WTC11 (cell line): ENCODE measurements around the gene LAMC2. TPM values are rescaled to one million over a fixed set of nuclear protein-coding genes. Genes with fewer than 3 reads are reported as not detected.

Experiments
- ATAC-seq: fragments of 200-7000 bp; cut with Tn5 transposase; 2 replicates; pipeline ENCODE4 v1.10.0; 2021; ENCODE audit warnings: mild to moderate bottlenecking, moderate library complexity
- CTCF ChIA-PET: fragments of 300-600 bp; sonication (Branson Sonifier 250); formaldehyde crosslinking; loops from one replicate; lab custom pipeline; 2021; ENCODE audit warnings: antibody characterized with exemption; lab: Charles Lee
- POLR2A ChIA-PET: fragments of 350-600 bp; sonication (Branson Sonifier 250); formaldehyde crosslinking; loops from one replicate; lab custom pipeline; 2021; ENCODE audit warnings: antibody characterized with exemption; lab: Charles Lee
- DNase-seq: peaks from one replicate; pipeline ENCODE4 v3.0.0; 2021; ENCODE audit warnings: low spot score
- H3K27ac Mint-ChIP-seq: 2 replicates; pipeline ENCODE4 v1.8.0; 2021; ENCODE audit warnings: mixed read lengths
- H3K27me3 Mint-ChIP-seq: 2 replicates; pipeline ENCODE4 v1.8.0; 2021; ENCODE audit warnings: low read depth, mild to moderate bottlenecking, moderate library complexity, mixed read lengths
- H3K36me3 Mint-ChIP-seq: 2 replicates; pipeline ENCODE4 v1.8.0; 2021; ENCODE audit warnings: mixed read lengths
- H3K4me1 Mint-ChIP-seq: 2 replicates; pipeline ENCODE4 v1.8.0; 2022; ENCODE audit warnings: mixed read lengths
- H3K4me3 Mint-ChIP-seq: 2 replicates; pipeline ENCODE4 v1.8.0; 2021; ENCODE audit warnings: mild to moderate bottlenecking, moderate library complexity, mixed read lengths
- H3K9me3 Mint-ChIP-seq: 2 replicates; pipeline ENCODE4 v1.8.0; 2021; ENCODE audit warnings: mixed read lengths
- AR ChIP-seq: fragments of 250-450 bp; sonication (Bioruptor Pico); IDR thresholded peaks from 2 replicates; pipeline ENCODE4 v1.9.0; 2021; ENCODE audit warnings: mild to moderate bottlenecking
- ATF1 ChIP-seq: sonication (generic); formaldehyde crosslinking; IDR thresholded peaks from 2 replicates; pipeline ENCODE4 v1.8.1; 2023; ENCODE audit warnings: mild to moderate bottlenecking, moderate library complexity, missing genetic modification reagents
- ELF4 ChIP-seq: sonication (generic); formaldehyde crosslinking; IDR thresholded peaks from 2 replicates; pipeline ENCODE4 v1.8.1; 2022; ENCODE audit warnings: low read depth, mild to moderate bottlenecking, moderate library complexity, missing genetic modification reagents
- ERG ChIP-seq: fragments of 250-450 bp; sonication (Bioruptor Pico); IDR thresholded peaks from 2 replicates; pipeline ENCODE4 v1.8.0; 2021; ENCODE audit warnings: mild to moderate bottlenecking
- FOXP4 ChIP-seq: sonication (generic); formaldehyde crosslinking; IDR thresholded peaks from 2 replicates; pipeline ENCODE4 v1.8.0; 2022; ENCODE audit warnings: mild to moderate bottlenecking, missing genetic modification reagents
- HMGA2 ChIP-seq: fragments of 250-450 bp; sonication (Bioruptor Pico); IDR thresholded peaks from 2 replicates; pipeline ENCODE4 v1.4.0; 2021; ENCODE audit warnings: mild to moderate bottlenecking, moderate library complexity
- NR1H2 ChIP-seq: sonication (generic); formaldehyde crosslinking; IDR thresholded peaks from 2 replicates; pipeline ENCODE4 v1.9.0; 2021; ENCODE audit warnings: mild to moderate bottlenecking, moderate library complexity, missing genetic modification reagents
- RELA ChIP-seq: sonication (generic); formaldehyde crosslinking; IDR thresholded peaks from 2 replicates; pipeline ENCODE4 v1.8.1; 2022; ENCODE audit warnings: missing genetic modification reagents, mild to moderate bottlenecking, borderline replicate concordance
- SOX15 ChIP-seq: fragments of 250-450 bp; sonication (Bioruptor Pico); IDR thresholded peaks from 2 replicates; pipeline ENCODE4 v1.9.0; 2021; ENCODE audit warnings: mild to moderate bottlenecking
- ZBTB21 ChIP-seq: sonication (generic); formaldehyde crosslinking; IDR thresholded peaks from 2 replicates; pipeline ENCODE4 v1.8.1; 2023; ENCODE audit warnings: mild to moderate bottlenecking, missing genetic modification reagents, borderline replicate concordance
- ZNF232 ChIP-seq: sonication (generic); formaldehyde crosslinking; IDR thresholded peaks from 2 replicates; pipeline ENCODE4 v1.8.0; 2022; ENCODE audit warnings: mild to moderate bottlenecking, missing genetic modification reagents
- ZNF532 ChIP-seq: fragments of 250-450 bp; sonication (Bioruptor Pico); IDR thresholded peaks from 2 replicates; pipeline ENCODE4 v1.9.0; 2021; ENCODE audit warnings: mild to moderate bottlenecking, borderline replicate concordance
- total RNA-seq: library from RNA; stranded (reverse); gene quantifications from 3 replicates; pipeline ENCODE4 v1.2.3, GENCODE V29; 2021
- TF ChIP-seq, protein P1 (sequence below): sonication (generic); formaldehyde crosslinking; IDR thresholded peaks from 2 replicates; pipeline ENCODE4 v1.8.1; 2022; ENCODE audit warnings: mild to moderate bottlenecking, moderate library complexity, missing genetic modification reagents
- TF ChIP-seq, protein P2 (sequence below): sonication (generic); formaldehyde crosslinking; IDR thresholded peaks from 2 replicates; pipeline ENCODE4 v1.8.1; 2023; ENCODE audit warnings: mild to moderate bottlenecking, missing genetic modification reagents, borderline replicate concordance
- TF ChIP-seq, protein P3 (sequence below): sonication (generic); formaldehyde crosslinking; IDR thresholded peaks from 2 replicates; pipeline ENCODE4 v1.8.0; 2023; ENCODE audit warnings: mild to moderate bottlenecking, missing genetic modification reagents
- TF ChIP-seq, protein P4 (sequence below): sonication (generic); formaldehyde crosslinking; conservative IDR thresholded peaks from 2 replicates; pipeline ENCODE4 v1.8.1; 2023; ENCODE audit warnings: mild to moderate bottlenecking, low read depth, missing genetic modification reagents, moderate library complexity

The LAMC2 gene
- total RNA-seq, 1 experiment from 2014 or later, result 7.9 TPM

- no peaks in the 10 kb centered on the region for H3K4me1 Mint-ChIP-seq
- no peak for ATAC-seq
- no peak overlapping the region for H3K27ac Mint-ChIP-seq
- no peaks in the 10 kb centered on the region for H3K27me3 Mint-ChIP-seq
- TF ChIP-seq, protein P1, sequence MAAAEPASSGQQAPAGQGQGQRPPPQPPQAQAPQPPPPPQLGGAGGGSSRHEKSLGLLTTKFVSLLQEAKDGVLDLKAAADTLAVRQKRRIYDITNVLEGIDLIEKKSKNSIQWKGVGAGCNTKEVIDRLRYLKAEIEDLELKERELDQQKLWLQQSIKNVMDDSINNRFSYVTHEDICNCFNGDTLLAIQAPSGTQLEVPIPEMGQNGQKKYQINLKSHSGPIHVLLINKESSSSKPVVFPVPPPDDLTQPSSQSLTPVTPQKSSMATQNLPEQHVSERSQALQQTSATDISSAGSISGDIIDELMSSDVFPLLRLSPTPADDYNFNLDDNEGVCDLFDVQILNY (CRISPR knock-in tag), result no peak
- TF ChIP-seq, protein P2, sequence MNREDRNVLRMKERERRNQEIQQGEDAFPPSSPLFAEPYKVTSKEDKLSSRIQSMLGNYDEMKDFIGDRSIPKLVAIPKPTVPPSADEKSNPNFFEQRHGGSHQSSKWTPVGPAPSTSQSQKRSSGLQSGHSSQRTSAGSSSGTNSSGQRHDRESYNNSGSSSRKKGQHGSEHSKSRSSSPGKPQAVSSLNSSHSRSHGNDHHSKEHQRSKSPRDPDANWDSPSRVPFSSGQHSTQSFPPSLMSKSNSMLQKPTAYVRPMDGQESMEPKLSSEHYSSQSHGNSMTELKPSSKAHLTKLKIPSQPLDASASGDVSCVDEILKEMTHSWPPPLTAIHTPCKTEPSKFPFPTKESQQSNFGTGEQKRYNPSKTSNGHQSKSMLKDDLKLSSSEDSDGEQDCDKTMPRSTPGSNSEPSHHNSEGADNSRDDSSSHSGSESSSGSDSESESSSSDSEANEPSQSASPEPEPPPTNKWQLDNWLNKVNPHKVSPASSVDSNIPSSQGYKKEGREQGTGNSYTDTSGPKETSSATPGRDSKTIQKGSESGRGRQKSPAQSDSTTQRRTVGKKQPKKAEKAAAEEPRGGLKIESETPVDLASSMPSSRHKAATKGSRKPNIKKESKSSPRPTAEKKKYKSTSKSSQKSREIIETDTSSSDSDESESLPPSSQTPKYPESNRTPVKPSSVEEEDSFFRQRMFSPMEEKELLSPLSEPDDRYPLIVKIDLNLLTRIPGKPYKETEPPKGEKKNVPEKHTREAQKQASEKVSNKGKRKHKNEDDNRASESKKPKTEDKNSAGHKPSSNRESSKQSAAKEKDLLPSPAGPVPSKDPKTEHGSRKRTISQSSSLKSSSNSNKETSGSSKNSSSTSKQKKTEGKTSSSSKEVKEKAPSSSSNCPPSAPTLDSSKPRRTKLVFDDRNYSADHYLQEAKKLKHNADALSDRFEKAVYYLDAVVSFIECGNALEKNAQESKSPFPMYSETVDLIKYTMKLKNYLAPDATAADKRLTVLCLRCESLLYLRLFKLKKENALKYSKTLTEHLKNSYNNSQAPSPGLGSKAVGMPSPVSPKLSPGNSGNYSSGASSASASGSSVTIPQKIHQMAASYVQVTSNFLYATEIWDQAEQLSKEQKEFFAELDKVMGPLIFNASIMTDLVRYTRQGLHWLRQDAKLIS (CRISPR knock-in tag), result no peak
- TF ChIP-seq ZNF532 (CRISPR knock-in tag) (no peak), ZNF232 (CRISPR knock-in tag) (no peak), RELA (CRISPR knock-in tag) (no peak), NR1H2 (CRISPR knock-in tag) (no peak), ERG (CRISPR knock-in tag) (no peak), HMGA2 (CRISPR knock-in tag) (no peak), ATF1 (no peak), SOX15 (CRISPR knock-in tag) (no peak), ELF4 (CRISPR knock-in tag) (no peak), ZBTB21 (CRISPR knock-in tag) (no peak), FOXP4 (CRISPR knock-in tag) (no peak), AR (CRISPR knock-in tag) (no peak)
- TF ChIP-seq, protein P3, sequence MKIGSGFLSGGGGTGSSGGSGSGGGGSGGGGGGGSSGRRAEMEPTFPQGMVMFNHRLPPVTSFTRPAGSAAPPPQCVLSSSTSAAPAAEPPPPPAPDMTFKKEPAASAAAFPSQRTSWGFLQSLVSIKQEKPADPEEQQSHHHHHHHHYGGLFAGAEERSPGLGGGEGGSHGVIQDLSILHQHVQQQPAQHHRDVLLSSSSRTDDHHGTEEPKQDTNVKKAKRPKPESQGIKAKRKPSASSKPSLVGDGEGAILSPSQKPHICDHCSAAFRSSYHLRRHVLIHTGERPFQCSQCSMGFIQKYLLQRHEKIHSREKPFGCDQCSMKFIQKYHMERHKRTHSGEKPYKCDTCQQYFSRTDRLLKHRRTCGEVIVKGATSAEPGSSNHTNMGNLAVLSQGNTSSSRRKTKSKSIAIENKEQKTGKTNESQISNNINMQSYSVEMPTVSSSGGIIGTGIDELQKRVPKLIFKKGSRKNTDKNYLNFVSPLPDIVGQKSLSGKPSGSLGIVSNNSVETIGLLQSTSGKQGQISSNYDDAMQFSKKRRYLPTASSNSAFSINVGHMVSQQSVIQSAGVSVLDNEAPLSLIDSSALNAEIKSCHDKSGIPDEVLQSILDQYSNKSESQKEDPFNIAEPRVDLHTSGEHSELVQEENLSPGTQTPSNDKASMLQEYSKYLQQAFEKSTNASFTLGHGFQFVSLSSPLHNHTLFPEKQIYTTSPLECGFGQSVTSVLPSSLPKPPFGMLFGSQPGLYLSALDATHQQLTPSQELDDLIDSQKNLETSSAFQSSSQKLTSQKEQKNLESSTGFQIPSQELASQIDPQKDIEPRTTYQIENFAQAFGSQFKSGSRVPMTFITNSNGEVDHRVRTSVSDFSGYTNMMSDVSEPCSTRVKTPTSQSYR (CRISPR knock-in tag), result no peak
- TF ChIP-seq, protein P4, sequence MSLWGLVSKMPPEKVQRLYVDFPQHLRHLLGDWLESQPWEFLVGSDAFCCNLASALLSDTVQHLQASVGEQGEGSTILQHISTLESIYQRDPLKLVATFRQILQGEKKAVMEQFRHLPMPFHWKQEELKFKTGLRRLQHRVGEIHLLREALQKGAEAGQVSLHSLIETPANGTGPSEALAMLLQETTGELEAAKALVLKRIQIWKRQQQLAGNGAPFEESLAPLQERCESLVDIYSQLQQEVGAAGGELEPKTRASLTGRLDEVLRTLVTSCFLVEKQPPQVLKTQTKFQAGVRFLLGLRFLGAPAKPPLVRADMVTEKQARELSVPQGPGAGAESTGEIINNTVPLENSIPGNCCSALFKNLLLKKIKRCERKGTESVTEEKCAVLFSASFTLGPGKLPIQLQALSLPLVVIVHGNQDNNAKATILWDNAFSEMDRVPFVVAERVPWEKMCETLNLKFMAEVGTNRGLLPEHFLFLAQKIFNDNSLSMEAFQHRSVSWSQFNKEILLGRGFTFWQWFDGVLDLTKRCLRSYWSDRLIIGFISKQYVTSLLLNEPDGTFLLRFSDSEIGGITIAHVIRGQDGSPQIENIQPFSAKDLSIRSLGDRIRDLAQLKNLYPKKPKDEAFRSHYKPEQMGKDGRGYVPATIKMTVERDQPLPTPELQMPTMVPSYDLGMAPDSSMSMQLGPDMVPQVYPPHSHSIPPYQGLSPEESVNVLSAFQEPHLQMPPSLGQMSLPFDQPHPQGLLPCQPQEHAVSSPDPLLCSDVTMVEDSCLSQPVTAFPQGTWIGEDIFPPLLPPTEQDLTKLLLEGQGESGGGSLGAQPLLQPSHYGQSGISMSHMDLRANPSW (CRISPR knock-in tag), result no peak
- ChIA-PET CTCF (interaction anchor here (1.2 kb wide), 1 partner anchor 86 kb away, joined by 4 read pairs; no protein-coding TSS in a partner anchor), POLR2A (no interaction called here)
- no peak overlapping the region for H3K4me3 Mint-ChIP-seq
- DNase-seq, result no peak
- H3K36me3 Mint-ChIP-seq, result peaks cover 28% of the 10 kb centered on the region
- no peaks in the 10 kb centered on the region for H3K9me3 Mint-ChIP-seq
Observed at GRCh38 chr1:183142171-183142570, 43.9 kb upstream of the LAMC2 start.
